HG03469 (cell line): ENCODE results near the gene CPVL.

Experiments
- ATAC-seq: cut with Tn5 transposase; IDR thresholded peaks from one replicate; pipeline ENCODE4 v1.9.1; 2021; ENCODE audit warnings: mild to moderate bottlenecking, moderate library complexity, moderate number of reproducible peaks; ENCODE audit not compliant: unreplicated experiment

CPVL gene

GRCh38 chr7:29156907-29157452 is 10.6 kb upstream of the CPVL start:
- ATAC-seq: no peak

- no peak for ATAC-seq
Observed at GRCh38 chr7:29154076-29154475, 7.7 kb upstream of the CPVL start.

- no peak for ATAC-seq
Observed at GRCh38 chr7:29150856-29151255, 4.5 kb upstream of the CPVL start.

DNA sequence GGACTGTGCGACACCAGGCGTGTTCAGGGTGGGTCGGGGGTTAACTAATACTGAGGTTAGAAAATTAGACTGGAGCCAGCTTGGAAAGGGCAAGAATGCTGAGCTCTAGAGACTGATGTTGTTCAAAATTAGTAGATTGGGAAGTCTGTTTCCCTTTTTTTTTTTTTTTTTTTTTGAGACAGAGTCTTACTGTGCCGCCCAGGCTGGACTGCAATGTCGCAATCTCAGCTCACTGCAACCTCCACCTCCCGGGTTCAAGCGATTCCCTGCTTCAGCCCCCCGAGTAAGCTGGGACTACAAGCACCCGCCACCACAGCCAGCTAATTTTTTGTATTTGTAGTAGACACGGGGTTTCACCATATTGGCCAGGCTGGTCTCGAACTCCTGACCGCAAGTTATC is 2.7 kb upstream of the CPVL start:
- ATAC-seq: no peak

GRCh38 chr7:29147821-29148220 is 1.5 kb upstream of the CPVL start:
- ATAC-seq: no peak

DNA sequence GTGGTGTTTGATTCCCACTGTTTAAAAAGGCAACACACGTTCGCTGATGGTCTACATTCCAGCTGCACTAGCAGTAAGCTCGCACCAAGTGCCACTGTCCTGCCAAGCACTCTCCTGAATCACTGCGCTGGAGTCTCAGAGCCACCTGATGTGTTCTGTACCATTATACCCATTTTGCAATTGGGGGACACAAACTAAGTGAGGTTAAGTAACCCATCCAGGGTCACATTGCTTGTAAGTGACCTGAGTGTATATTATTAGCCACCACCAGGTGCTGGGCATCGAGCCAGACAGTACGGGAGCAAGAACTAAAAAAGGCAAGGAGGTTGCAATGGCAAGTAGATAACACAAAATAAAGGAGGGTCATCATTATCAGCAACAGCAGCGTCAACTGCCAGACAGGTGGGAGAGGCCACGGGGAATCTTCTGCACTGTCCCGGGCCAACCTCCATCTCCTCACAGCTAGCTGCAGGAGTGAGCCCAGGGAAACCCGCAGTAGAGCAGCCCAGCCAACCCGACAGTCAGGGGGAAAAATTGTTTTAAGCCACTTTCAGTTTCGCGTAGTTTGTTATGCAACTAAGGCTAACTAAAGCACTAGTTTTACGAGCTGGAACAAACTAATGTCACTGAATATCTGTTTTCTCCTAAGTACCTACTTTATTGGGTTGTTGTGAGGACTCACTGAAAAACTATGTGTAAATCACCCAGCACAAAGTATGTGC is 712 bp upstream of the CPVL start:
- ATAC-seq: no peak

DNA sequence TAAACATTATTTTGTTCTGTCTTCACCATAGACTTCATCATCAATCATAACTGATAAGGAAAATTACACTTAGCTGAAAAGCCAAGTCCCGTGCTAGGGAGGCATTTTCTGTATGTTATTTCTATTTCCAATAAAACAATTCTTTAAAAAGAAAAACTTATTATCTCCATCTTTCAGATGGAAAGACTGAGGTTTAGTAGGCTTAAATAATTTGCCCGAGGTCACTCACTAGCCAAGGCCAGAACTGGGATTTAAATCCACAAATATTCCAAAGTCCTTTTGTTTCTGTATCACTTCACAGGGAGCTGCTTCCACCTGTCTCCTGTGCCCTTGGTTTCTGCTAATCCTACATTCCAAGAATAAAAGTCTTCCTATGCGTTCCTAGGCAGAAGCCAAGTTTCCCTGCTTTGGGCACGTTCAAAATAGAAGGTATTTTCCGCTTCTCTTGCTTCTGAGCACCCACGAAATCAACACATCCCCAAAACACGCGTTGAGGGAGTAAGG is 732 bp downstream of the CPVL start:
- ATAC-seq: no peak

GRCh38 chr7:29143751-29144150 is 2.6 kb downstream of the CPVL start:
- no peak for ATAC-seq

DNA sequence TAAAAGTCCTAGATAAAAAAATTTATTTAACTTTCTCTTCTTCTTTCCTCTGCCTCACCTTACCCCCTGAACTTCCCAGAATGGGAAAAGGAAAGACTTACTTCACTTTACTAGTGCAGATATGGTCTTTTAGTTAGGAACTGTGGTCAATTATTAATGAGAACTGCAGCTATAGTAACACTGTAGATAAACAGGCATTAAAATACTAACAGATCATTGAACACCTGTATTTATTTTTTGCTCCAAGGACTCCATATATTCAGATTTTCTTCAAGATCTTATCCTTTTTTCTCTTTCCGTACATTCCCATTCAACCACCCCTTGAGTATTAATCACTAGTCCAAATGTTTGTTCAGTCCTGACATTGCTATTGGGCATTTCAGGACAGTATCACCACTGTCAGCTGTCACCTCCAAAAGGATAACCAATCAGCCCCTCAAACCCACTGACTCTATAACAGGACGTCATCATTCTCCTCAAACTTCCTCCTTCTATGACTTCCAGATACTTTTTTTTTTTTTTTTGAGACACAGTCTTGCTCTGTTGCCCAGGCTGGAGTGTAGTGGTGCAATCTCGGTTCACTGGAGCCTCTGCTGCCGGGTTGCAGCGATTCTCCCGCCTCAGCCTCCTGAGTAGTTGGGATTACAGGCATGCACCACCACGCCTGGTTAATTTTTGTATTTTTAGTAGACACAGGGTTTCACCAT is 4.2 kb downstream of the CPVL start:
- ATAC-seq: no peak

DNA sequence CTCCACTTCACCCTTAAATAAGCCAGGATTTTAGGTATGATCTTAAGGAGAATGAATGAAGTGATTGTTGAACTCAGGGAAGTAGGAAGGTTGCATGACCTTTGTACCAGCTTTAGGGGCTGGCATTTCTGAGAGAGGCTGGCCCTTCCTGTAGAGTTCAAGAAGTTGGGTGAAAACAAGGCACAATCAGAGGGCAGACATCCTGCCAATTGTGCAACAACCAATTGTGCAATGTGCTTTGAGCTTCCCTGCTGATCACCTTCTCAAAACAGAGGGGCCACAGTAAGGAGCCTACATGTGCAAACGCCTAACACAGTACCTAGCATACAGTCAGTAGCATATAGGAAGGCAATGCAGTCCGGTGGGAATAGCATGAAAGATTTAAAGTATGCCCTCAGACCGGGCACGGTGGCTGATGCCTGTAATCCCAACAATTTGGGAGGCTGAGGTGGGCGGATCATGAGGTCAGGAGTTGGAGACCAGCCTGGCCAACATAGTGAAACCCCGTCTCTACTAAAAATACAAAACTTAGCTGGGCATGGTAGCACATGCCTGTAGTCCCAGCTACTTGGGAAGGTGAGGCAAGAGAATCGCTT is 5.4 kb downstream of the CPVL start:
- no peak for ATAC-seq

- ATAC-seq: no peak
Observed at GRCh38 chr7:29139796-29140195, 6.5 kb downstream of the CPVL start.

- ATAC-seq: no peak
Observed at GRCh38 chr7:29139191-29139590, 7.1 kb downstream of the CPVL start.

DNA sequence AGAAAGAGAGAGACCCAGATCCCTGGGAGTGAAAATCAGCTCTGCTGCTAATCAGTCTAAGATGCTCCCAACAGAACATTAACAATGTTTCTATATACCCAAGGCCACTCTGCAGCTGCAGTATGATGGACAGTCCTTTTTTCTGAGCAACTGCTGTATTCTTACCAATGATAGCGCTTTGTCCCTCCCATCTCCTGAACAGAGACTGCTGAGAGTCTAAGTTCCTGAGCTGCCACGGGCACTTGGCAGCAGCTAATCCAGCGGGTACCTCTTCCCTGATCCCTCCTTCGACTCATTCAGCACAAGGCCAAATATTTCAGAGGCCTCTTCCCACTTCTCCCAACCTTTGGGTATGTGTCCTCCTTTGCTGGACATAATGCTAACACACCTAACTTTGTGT is 7.7 kb downstream of the CPVL start:
- no peak for ATAC-seq

GRCh38 chr7:29135846-29136245 is 10.5 kb downstream of the CPVL start:
- ATAC-seq: no peak

DNA sequence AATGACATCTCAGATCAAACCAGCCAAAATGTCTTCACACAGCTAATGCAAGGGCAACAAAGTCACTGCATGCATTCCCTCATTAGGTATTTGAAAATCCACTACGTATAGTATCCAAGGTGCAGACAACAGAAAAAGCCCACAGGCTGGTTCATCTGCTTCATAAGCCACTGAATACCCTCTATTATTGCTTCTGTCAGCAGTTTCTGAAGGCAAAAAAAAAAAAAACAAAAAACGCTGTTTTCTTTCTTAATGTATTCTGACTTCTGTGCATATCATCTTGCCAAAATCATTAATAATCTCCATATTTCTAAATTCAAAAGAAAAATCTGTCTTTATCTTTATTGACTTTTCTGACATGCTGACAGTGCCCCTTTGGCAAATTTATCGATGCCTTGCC is 13.4 kb downstream of the CPVL start:
- ATAC-seq: no peak

DNA sequence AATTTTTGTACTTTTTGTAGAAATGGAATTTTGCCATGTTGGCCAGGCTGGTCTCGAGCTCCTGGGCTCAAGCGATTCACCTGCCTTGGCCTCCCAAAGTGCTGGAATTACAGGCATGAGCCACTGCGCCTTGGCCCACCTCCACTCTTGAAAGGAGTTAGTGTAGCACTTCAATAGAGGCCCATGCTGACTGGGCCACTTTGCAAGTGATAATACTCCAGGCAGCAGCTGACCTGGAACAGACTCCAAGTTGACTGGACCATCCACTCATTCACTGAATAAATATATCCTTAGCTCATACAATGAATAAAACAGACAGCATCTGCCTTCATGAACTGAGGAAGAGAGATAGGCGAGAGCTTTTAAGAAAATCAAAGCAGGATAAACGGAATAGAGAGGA is 14.7 kb downstream of the CPVL start:
- no peak for ATAC-seq

- no peak for ATAC-seq
Observed at GRCh38 chr7:29130096-29130495, 16.2 kb downstream of the CPVL start.

GRCh38 chr7:29127527-29127926 is 18.8 kb downstream of the CPVL start:
- no peak for ATAC-seq

DNA sequence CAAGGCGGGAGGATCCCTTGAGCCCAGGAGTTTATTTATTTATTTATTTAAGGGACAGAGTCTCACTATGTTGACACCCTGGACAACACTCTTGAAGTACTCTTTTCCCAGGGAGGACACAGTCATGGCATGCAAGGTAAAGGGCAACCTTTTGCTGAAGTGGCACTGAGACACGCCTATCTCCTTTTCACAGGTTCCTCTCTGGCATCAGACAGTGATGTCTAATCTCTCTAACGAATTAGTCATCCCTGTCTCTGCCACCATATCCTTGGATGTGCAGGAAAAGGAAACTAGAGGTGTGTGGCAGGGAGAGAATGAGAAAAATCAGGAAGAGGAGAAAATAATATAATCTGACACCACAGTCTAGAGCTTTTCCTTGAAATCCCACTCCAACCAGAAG is 19.5 kb downstream of the CPVL start:
- no peak for ATAC-seq

DNA sequence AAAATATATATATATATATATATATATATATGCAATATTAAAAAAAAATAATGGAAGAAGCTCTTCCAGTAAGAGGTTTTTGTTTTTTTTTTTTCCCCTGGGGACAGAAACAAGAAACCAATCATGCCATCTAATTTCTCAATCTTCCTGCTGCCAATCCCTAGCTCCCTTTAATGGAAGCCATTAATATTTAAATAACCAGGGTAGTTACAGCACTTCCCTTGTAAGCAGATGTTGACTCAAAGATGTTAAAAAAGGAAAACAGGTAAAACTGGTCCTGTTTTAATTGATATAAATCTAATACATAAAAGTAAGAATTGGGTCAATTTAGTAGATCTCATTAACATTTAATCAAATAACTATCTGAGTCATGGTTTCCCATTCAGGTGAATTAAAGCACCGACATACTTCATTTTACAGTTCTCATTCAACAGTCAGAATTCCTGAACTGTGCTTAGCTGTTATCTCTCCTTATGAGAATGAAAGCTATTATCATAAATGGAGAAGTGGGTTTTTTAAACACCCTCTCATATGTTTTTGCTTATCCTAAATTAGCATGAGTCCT is 22.6 kb downstream of the CPVL start:
- no peak for ATAC-seq

- no peak for ATAC-seq
Observed at GRCh38 chr7:29122759-29123158, 23.6 kb downstream of the CPVL start.
